Peyer's patch (tissue), 4 donors: ENCODE measurements around the gene BLMH. TPM values are rescaled to one million over a fixed set of nuclear protein-coding genes. Genes with fewer than 3 reads are reported as not detected.
A peak's percentile ranks its signal among the peaks of the same experiment; 100 is the strongest.

ENCODE experiments used
- DNase-seq, 3 donors: peaks; one replicate each; pipeline ENCODE4 v3.0.0-alpha.2; 2017 to 2019
- H3K27ac ChIP-seq, 4 donors: fragments of 200-600 bp; sonication (generic); one replicate each; pipeline ENCODE4 v1.5.1; 2016 to 2019
- H3K27me3 ChIP-seq, 2 donors: fragments of 200-600 bp; sonication (generic); one replicate each; pipeline ENCODE4 v1.5.1; 2019
- H3K36me3 ChIP-seq, 3 donors: fragments of 200-600 bp; sonication (generic); one replicate each; pipeline ENCODE4 v1.5.1; 2016 to 2019
- H3K4me1 ChIP-seq, 4 donors: fragments of 200-600 bp; sonication (generic); one replicate each; pipeline ENCODE4 v1.5.1; 2016 to 2019
- H3K4me3 ChIP-seq, 4 donors: fragments of 200-600 bp; sonication (generic); 1 replicate in 3 of 4; 2 replicates in 1 of 4; pipeline ENCODE4 v1.5.1; 2016 to 2019; ENCODE audit warnings: mild to moderate bottlenecking in 1 of 4
- H3K9me3 ChIP-seq, 4 donors: fragments of 200-600 bp; sonication (generic); one replicate each; pipeline ENCODE4 v1.5.1; 2016 to 2019; ENCODE audit warnings: mild to moderate bottlenecking in 1 of 4
- CTCF ChIP-seq, 6 experiments: fragments of 450-650 bp in 4 of 6; fragments of 200-600 bp in 2 of 6; sonication (generic) in 1 of 6; IDR thresholded peaks; one replicate each; pipeline ENCODE4 v1.5.1; 2017 to 2019; ENCODE audit warnings: antibody characterized with exemption in 6 of 6, mild to moderate bottlenecking in 3 of 6, moderate library complexity in 1 of 6
- POLR2A ChIP-seq, 2 donors: fragments of 450-650 bp; IDR thresholded peaks; one replicate each; pipeline ENCODE4 v1.5.1; 2017; ENCODE audit warnings: antibody characterized with exemption in 2 of 2, mild to moderate bottlenecking in 2 of 2, moderate library complexity in 2 of 2
- total RNA-seq, 4 donors: library from RNA; depleted of rRNA; stranded (reverse); fragments of >200 nt; gene quantifications; one replicate each; pipeline ENCODE4 v1.1.0, GENCODE V29; 2016

Gene BLMH
- total RNA-seq, result 10 to 100 TPM; 19.4 to 49.5 (median 31.3) TPM

GRCh38 chr17:30291543-30292285, at the start of gene BLMH:
TSS of gene BLMH (minus strand) at chr17:30291944. CDS start at chr17:30291819, 125 bp downstream.
- Histone ChIP-seq H3K4me1 (peaks cover 0 to 11% (median 5%) of the 10 kb centered on the region in 4 donors), H3K36me3 (peaks cover 0 to 22% (median 2%) of the 10 kb centered on the region in 3 donors), H3K27me3 (no peaks in the 10 kb centered on the region), H3K27ac (peak within 1 kb of the TSS; percentile 67 to 82 (median 78)), H3K4me3 (peak within 1 kb of the TSS; percentile 67 to 95 (median 94)), H3K9me3 (no peaks in the 10 kb centered on the region)
- DNase-seq, result peak; percentile 64 to 89 (median 85)
- TF ChIP-seq POLR2A (IDR thresholded peaks at IDR 0.05) (peak; percentile 36 to 64), CTCF (IDR thresholded peaks at IDR 0.05) (no peak)

DNA sequence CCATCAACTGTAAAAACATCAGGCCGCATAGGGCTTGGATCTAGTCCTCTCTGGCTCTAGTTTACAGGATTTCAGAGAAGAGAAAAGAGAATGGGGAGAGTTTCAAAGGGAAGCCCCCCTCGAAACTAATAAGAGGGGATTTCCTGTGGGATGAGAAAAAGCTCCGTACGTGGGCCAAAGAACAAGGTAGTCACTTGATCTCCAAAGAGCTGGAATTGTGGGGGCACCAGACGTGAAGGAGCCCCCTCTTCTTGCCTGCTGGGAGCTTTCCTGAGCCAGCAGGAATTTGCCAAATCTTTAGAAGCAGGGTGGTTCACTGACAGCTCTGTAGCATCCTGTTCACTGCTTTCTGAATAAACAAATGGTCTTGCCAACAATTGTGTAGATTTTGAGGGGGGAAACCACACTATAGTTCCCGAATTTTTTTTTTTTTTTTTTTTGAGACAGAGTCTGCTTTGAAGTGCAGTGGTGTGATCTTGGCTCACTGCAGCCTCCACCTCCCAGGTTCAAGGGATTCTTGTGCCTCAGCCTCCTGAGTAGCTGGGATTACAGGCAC, 49.1 kb upstream of the BLMH start:
- Histone ChIP-seq H3K27ac (peak overlapping the region in 1 of 4 donors; percentile 37), H3K36me3 (no peaks in the 10 kb centered on the region), H3K27me3 (no peaks in the 10 kb centered on the region), H3K4me1 (peaks cover 0 to 33% (median 4%) of the 10 kb centered on the region in 4 donors), H3K9me3 (no peaks in the 10 kb centered on the region), H3K4me3 (no peak overlapping the region)
- TF ChIP-seq CTCF (IDR thresholded peaks at IDR 0.05), result no peak
- no peak for TF ChIP-seq POLR2A (IDR thresholded peaks at IDR 0.05)
- DNase-seq, result no peak

DNA sequence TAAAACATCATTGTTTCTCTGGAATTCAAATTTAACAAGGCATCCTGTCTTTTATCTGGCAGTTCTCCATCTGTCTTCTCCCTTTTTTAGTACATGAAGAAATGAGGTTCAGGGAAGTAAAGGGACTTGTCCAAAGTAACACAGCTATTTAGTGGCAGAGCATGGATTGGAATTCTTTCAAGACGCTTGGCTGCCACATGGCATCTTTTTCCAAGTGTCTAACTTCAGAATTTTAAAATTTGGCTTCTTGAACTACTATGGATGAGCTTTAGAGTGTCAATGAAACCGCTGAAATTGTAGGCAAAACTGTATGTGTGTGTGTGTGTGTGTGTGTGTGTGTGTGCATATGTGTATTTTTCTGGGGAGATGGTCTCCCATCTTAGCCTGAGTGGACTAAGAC, 47.3 kb upstream of the BLMH start:
- Histone ChIP-seq H3K36me3 (no peaks in the 10 kb centered on the region), H3K27ac (no peak overlapping the region), H3K4me1 (peaks cover 0 to 20% (median 2%) of the 10 kb centered on the region in 4 donors), H3K27me3 (no peaks in the 10 kb centered on the region), H3K9me3 (no peaks in the 10 kb centered on the region), H3K4me3 (no peak overlapping the region)
- no peak for TF ChIP-seq CTCF (IDR thresholded peaks at IDR 0.05)
- DNase-seq, result no peak

DNA sequence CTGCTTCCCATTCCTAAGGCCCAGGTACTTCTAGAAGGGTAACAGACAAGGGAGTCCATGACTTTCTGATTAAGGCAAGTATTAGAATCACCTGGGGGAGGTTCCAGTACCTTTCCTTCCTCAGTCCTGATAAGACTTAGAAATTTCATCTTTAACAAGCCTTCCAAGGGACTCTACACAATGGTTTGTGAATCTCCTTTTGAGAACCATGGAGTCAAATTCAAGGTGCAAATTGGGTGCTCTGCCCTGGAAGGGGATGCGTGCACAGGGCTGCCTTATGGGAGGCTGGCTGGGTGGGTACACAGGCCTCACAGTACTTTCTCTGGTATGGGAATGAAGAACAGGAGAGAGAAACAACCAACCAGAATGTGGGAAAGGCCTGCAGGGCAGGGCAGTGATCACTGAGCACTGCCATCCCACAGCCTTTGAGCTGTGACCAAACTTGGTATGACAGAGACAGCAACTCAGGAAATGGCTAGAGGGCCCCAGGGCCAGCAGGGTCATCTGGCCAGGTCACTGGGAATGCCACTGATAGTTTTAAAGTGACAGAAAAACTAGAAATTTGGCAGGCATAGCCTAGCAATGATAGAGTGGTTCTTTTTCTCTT, 45.8 kb upstream of the BLMH start:
- Histone ChIP-seq H3K27ac (peak overlapping the region in 2 of 4 donors; percentile 63 to 64), H3K36me3 (no peaks in the 10 kb centered on the region), H3K4me3 (no peak overlapping the region), H3K27me3 (no peaks in the 10 kb centered on the region), H3K9me3 (no peaks in the 10 kb centered on the region), H3K4me1 (peaks cover 0 to 12% (median 2%) of the 10 kb centered on the region in 4 donors)
- no peak for TF ChIP-seq CTCF (IDR thresholded peaks at IDR 0.05)
- TF ChIP-seq POLR2A (IDR thresholded peaks at IDR 0.05), result no peak
- DNase-seq, result no peak

GRCh38 chr17:30336369-30337171, 44.8 kb upstream of the BLMH start:
- no peaks in the 10 kb centered on the region for H3K9me3 ChIP-seq
- TF ChIP-seq CTCF (IDR thresholded peaks at IDR 0.05), result peak; percentile 16 to 94 (median 81)
- TF ChIP-seq POLR2A (IDR thresholded peaks at IDR 0.05), result no peak
- H3K36me3 ChIP-seq, result no peaks in the 10 kb centered on the region
- peak in 1 of 3 donors; percentile 83 for DNase-seq
- H3K4me1 ChIP-seq, result peaks cover 0 to 12% (median 2%) of the 10 kb centered on the region in 4 donors
- H3K4me3 ChIP-seq, result no peak overlapping the region
- no peaks in the 10 kb centered on the region for H3K27me3 ChIP-seq
- H3K27ac ChIP-seq, result peak overlapping the region in 2 of 4 donors; percentile 63 to 64
